HG02973 (cell line): ENCODE results near the gene CCDC8.
"Not testable (repeated sequence)": the region's sequence is repeated elsewhere in the genome, so short reads cannot be mapped to it uniquely, and the experiment has no call there.

ENCODE experiments used
- ATAC-seq: cut with Tn5 transposase; IDR thresholded peaks from one replicate; pipeline ENCODE4 v1.9.1; 2021; ENCODE audit warnings: moderate library complexity; ENCODE audit not compliant: unreplicated experiment

The CCDC8 gene

GRCh38 chr19:46383171-46383815 is 30.1 kb downstream of the CCDC8 start:
- ATAC-seq: no peak

- no peak for ATAC-seq
Observed at GRCh38 chr19:46381756-46382345, 31.5 kb downstream of the CCDC8 start.

GRCh38 chr19:46381346-46381745 is 32.0 kb downstream of the CCDC8 start:
- ATAC-seq: no peak

GRCh38 chr19:46380690-46381089 is 32.7 kb downstream of the CCDC8 start:
- no peak for ATAC-seq

- ATAC-seq: no peak
Observed at GRCh38 chr19:46378268-46378667, 35.1 kb downstream of the CCDC8 start.

- ATAC-seq: no peak
Observed at GRCh38 chr19:46376241-46377153, 36.9 kb downstream of the CCDC8 start.

GRCh38 chr19:46375476-46376067 is 37.8 kb downstream of the CCDC8 start:
- not testable (repeated sequence) for ATAC-seq

GRCh38 chr19:46374536-46375475 is 38.6 kb downstream of the CCDC8 start:
- ATAC-seq: no peak

GRCh38 chr19:46373491-46374359 is 39.6 kb downstream of the CCDC8 start:
- ATAC-seq: no peak

- ATAC-seq: no peak
Observed at GRCh38 chr19:46372901-46373490, 40.4 kb downstream of the CCDC8 start.

GRCh38 chr19:46371371-46371901 is 41.9 kb downstream of the CCDC8 start:
- ATAC-seq: no peak

- ATAC-seq: no peak
Observed at GRCh38 chr19:46369817-46370216, 43.5 kb downstream of the CCDC8 start.

GRCh38 chr19:46368116-46368515 is 45.2 kb downstream of the CCDC8 start:
- ATAC-seq: no peak

GRCh38 chr19:46367426-46367825 is 45.9 kb downstream of the CCDC8 start:
- ATAC-seq: no peak

GRCh38 chr19:46366620-46367292 is 46.6 kb downstream of the CCDC8 start:
- no peak for ATAC-seq

GRCh38 chr19:46365561-46365960 is 47.8 kb downstream of the CCDC8 start:
- no peak for ATAC-seq

- no peak for ATAC-seq
Observed at GRCh38 chr19:46364359-46364758, 49.0 kb downstream of the CCDC8 start.

GRCh38 chr19:46361915-46362314 is 51.4 kb downstream of the CCDC8 start:
- no peak for ATAC-seq
